ENCODE results near the gene ZIC2. TPM values are rescaled to one million over a fixed set of nuclear protein-coding genes. Genes with fewer than 3 reads are reported as not detected.
"Not testable (repeated sequence)": the region's sequence is repeated elsewhere in the genome, so short reads cannot be mapped to it uniquely, and the experiment has no call there.

Gene ZIC2
- polyA plus RNA-seq, 1 donor from 2014 or later = 10.6 TPM

DNA sequence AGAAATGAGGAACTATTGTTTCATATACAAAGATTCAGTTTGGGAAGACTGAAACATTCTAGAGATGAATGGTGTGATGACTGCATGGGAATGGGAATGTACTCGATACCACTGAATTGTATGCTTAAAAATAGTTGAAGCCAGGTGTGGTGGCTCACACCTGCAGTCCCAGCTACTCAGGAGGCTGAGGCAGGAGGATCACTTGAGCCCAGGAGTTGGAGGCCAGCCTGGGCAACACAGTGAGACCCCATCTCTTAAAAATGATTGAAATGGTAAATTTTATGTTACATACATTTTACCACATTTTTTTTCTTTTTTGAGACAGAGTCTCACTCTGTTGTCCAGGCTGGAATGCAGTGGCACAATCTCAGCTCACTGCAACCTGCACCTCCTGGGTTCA, 29.9 kb upstream of the ZIC2 start:
- not testable (repeated sequence) for H3K4me3 ChIP-seq (ENCODE audit: low read length); H3K27ac ChIP-seq (ENCODE audit: low read length)
- H3K27me3 ChIP-seq (ENCODE audit: insufficient read depth, low read depth, low read length) = peaks cover 38% of the 10 kb centered on the region

DNA sequence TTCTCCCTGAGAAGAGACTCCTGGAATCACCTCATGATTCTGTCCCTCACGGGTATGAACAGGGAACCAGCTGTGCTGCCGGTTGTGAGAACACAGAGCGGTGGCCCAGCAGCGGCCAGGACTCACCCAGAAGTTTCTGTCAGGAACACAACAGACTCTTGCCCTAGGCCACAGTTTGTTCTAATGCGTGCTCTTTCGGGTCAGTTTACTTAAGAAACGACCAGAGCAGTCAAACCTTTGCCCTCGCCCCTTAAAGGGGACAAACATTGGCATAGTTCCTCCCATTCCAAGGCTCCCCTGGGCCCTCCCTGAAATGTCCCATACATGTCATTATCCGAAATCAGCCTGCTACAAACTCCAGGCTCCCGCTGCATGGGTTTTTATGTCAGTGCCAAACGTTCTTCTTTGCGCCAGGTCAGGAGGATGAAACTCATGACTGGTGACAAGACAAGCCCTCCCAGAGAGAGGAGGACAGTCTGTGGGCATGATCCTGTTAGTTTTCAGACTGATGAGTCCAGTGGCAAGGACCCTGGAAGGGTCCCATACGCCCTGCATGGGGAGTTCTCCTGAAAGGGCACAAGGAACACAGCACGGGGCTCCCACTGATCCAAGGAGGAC, 28.3 kb upstream of the ZIC2 start:
- Histone ChIP-seq H3F3A (ENCODE audit: insufficient read depth, low read length, poor library complexity, severe bottlenecking) (no peaks in the 10 kb centered on the region), H3K27ac (ENCODE audit: low read length) (no peak overlapping the region), H2AFZ (ENCODE audit: low read depth, low read length) (no peak overlapping the region), H3K9ac (ENCODE audit: low read length) (no peak overlapping the region), H3K79me2 (replicated peaks; ENCODE audit: insufficient read depth, low read length) (no peaks in the 10 kb centered on the region), H3K9me2 (ENCODE audit: insufficient read depth, low read length) (no peaks in the 10 kb centered on the region), H3K4me3 (ENCODE audit: low read length) (no peak overlapping the region), H4K20me1 (ENCODE audit: insufficient read depth) (no peaks in the 10 kb centered on the region), H3K27me3 (ENCODE audit: insufficient read depth, low read depth, low read length) (peaks cover 54% of the 10 kb centered on the region), H3K36me3 (ENCODE audit: insufficient read depth, low read length) (no peaks in the 10 kb centered on the region), H3K4me2 (ENCODE audit: low read length) (no peak overlapping the region), H3K9me3 (ENCODE audit: low read length) (peaks cover 4% of the 10 kb centered on the region)
- TF ChIP-seq EZH2 (IDR thresholded peaks at IDR 0.05; ENCODE audit: borderline replicate concordance, insufficient read depth, low read length, poor library complexity, severe bottlenecking) (no peak), SMC3 (conservative IDR thresholded peaks at IDR 0.05; ENCODE audit: poor library complexity) (no peak), MXI1 (conservative IDR thresholded peaks at IDR 0.05; ENCODE audit: poor library complexity, severe bottlenecking) (no peak), TAF1 (IDR thresholded peaks at IDR 0.05; ENCODE audit: low read depth) (no peak), POLR2AphosphoS5 (IDR thresholded peaks at IDR 0.05) (no peak), RAD21 (conservative IDR thresholded peaks at IDR 0.05) (no peak)

More for the DNA sequence above, 29.9 kb upstream of the ZIC2 start:
- H3F3A ChIP-seq (ENCODE audit: insufficient read depth, low read length, poor library complexity, severe bottlenecking); H4K20me1 ChIP-seq (ENCODE audit: insufficient read depth); H3K79me2 ChIP-seq (replicated peaks; ENCODE audit: insufficient read depth, low read length); H3K9me3 ChIP-seq (ENCODE audit: low read length); H3K4me2 ChIP-seq (ENCODE audit: low read length); H3K36me3 ChIP-seq (ENCODE audit: insufficient read depth, low read length); H3K9ac ChIP-seq (ENCODE audit: low read length); H2AFZ ChIP-seq (ENCODE audit: low read depth, low read length); H3K9me2 ChIP-seq (ENCODE audit: insufficient read depth, low read length): not testable (repeated sequence)

- TF ChIP-seq TAF1 (IDR thresholded peaks at IDR 0.05; ENCODE audit: low read depth) (no peak), CTCF (IDR thresholded peaks at IDR 0.05; ENCODE audit: poor library complexity, severe bottlenecking) (no peak), POLR2AphosphoS5 (IDR thresholded peaks at IDR 0.05) (no peak), EP300 (conservative IDR thresholded peaks at IDR 0.05; ENCODE audit: poor library complexity, severe bottlenecking) (no peak), EZH2 (IDR thresholded peaks at IDR 0.05; ENCODE audit: borderline replicate concordance, insufficient read depth, low read length, poor library complexity, severe bottlenecking) (no peak), MXI1 (conservative IDR thresholded peaks at IDR 0.05; ENCODE audit: poor library complexity, severe bottlenecking) (no peak), SMC3 (conservative IDR thresholded peaks at IDR 0.05; ENCODE audit: poor library complexity) (no peak), RAD21 (conservative IDR thresholded peaks at IDR 0.05) (no peak)
- TF ChIP-seq, protein P1, sequence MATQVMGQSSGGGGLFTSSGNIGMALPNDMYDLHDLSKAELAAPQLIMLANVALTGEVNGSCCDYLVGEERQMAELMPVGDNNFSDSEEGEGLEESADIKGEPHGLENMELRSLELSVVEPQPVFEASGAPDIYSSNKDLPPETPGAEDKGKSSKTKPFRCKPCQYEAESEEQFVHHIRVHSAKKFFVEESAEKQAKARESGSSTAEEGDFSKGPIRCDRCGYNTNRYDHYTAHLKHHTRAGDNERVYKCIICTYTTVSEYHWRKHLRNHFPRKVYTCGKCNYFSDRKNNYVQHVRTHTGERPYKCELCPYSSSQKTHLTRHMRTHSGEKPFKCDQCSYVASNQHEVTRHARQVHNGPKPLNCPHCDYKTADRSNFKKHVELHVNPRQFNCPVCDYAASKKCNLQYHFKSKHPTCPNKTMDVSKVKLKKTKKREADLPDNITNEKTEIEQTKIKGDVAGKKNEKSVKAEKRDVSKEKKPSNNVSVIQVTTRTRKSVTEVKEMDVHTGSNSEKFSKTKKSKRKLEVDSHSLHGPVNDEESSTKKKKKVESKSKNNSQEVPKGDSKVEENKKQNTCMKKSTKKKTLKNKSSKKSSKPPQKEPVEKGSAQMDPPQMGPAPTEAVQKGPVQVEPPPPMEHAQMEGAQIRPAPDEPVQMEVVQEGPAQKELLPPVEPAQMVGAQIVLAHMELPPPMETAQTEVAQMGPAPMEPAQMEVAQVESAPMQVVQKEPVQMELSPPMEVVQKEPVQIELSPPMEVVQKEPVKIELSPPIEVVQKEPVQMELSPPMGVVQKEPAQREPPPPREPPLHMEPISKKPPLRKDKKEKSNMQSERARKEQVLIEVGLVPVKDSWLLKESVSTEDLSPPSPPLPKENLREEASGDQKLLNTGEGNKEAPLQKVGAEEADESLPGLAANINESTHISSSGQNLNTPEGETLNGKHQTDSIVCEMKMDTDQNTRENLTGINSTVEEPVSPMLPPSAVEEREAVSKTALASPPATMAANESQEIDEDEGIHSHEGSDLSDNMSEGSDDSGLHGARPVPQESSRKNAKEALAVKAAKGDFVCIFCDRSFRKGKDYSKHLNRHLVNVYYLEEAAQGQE (IDR thresholded peaks at IDR 0.05; ENCODE audit: borderline replicate concordance) = no peak
- peaks cover 74% of the 10 kb centered on the region for H3K27me3 ChIP-seq (ENCODE audit: insufficient read depth, low read depth, low read length)
- H3K27ac ChIP-seq (ENCODE audit: low read length) = no peak overlapping the region
- no peaks in the 10 kb centered on the region for H3F3A ChIP-seq (ENCODE audit: insufficient read depth, low read length, poor library complexity, severe bottlenecking)
- no peak overlapping the region for H3K4me2 ChIP-seq (ENCODE audit: low read length)
- H3K9me2 ChIP-seq (ENCODE audit: insufficient read depth, low read length) = no peaks in the 10 kb centered on the region
- no peak overlapping the region for H2AFZ ChIP-seq (ENCODE audit: low read depth, low read length)
- no peaks in the 10 kb centered on the region for H3K79me2 ChIP-seq (replicated peaks; ENCODE audit: insufficient read depth, low read length)
- H3K36me3 ChIP-seq (ENCODE audit: insufficient read depth, low read length) = no peaks in the 10 kb centered on the region
- H3K9ac ChIP-seq (ENCODE audit: low read length) = no peak overlapping the region
- no peak overlapping the region for H3K4me3 ChIP-seq (ENCODE audit: low read length)
- peaks cover 4% of the 10 kb centered on the region for H3K9me3 ChIP-seq (ENCODE audit: low read length)
- no peaks in the 10 kb centered on the region for H4K20me1 ChIP-seq (ENCODE audit: insufficient read depth)
Observed at GRCh38 chr13:99955107-99955746, 26.4 kb upstream of the ZIC2 start.
